ENCODE measurements around the gene FAF1.
"Not testable (repeated sequence)": the region's sequence is repeated elsewhere in the genome, so short reads cannot be mapped to it uniquely, and the experiment has no call there.

Gene FAF1

GRCh38 chr1:50750021-50750619 lies 209.9 kb downstream of the FAF1 start:
- no peak for DNase-seq

DNA sequence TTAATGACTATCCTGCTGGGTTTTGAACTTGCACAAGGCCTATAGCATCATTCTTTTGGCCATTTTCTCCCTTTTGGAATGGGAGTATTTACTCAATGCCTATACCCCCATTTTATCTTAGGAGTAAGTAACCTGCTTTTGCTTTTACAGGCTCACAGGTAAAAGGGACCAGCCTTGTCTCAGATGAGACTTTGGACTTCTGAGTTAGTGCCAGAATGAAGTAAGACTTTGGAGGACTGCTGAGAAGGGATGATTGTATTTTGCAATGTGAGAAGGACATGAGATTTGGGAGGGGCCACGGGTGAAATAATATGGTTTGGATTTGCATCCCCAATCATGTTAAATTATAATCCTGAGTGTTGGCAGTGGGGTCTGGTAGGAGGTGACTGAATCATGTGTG lies 212.7 kb downstream of the FAF1 start:
- DNase-seq: no peak

DNA sequence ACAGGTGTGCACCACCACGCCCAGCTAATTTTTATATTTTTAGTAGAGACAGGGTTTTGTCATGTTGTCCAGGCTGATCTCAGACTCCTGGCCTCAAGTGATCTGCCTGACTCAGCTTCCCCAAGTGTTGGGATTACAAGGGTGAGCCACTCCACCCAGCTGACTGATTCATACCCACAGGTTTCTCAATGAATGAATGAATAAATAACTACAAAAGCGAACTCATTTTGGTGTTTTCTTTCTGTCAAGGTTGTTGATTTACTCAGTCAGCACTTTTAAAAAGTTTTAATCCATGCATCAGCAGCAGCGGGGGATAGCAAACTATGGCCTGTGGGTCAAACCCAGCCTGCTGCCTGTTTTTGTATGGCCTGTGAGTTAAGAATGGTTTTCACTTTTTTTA lies 217.5 kb downstream of the FAF1 start:
- DNase-seq: no peak

DNA sequence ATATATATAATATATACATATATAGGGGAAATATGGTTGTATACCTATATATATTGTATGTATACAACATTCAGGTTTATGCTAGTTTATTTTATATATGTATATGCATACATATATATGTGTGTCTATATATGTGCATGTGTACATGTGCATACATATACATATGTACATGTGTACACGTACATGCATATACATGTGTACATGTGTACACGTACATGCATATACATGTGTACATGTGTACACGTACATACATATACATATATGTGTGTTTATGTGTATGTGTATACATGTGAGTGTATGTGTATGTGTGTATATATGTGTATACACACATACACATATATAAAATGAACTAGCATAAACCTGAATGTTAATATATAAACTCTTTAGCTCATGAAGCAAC lies 220.9 kb downstream of the FAF1 start:
- DNase-seq: no peak

GRCh38 chr1:50735443-50735842 lies 224.6 kb downstream of the FAF1 start:
- DNase-seq: no peak

- not testable (repeated sequence) for DNase-seq
Measured at GRCh38 chr1:50727578-50727977, 232.5 kb downstream of the FAF1 start.

GRCh38 chr1:50724626-50725286 lies 235.3 kb downstream of the FAF1 start:
- DNase-seq: no peak

GRCh38 chr1:50720457-50721053 lies 239.5 kb downstream of the FAF1 start:
- no peak for DNase-seq

- no peak for DNase-seq
Measured at GRCh38 chr1:50719126-50719525, 240.9 kb downstream of the FAF1 start.

DNA sequence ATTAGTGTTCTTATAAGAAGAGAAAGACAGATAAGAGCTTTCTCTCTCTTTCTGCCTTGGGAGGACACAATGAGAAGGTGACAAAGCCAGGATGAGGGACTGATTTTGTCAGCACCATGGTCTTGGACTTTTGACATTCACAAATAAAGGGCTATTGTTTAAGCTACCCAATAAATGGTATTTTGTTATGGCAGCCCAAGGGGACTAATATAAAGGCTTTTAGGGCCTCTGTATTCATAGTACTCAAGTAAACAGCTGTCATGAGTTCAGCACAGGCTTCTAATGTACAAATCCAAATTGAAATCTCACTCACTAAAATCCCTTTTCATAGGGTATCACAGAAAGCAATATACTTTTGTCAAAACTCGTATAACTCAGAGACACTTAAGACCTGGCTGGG lies 242.7 kb downstream of the FAF1 start:
- DNase-seq: no peak

GRCh38 chr1:50716455-50716854 lies 243.6 kb downstream of the FAF1 start:
- DNase-seq: not testable (repeated sequence)

DNA sequence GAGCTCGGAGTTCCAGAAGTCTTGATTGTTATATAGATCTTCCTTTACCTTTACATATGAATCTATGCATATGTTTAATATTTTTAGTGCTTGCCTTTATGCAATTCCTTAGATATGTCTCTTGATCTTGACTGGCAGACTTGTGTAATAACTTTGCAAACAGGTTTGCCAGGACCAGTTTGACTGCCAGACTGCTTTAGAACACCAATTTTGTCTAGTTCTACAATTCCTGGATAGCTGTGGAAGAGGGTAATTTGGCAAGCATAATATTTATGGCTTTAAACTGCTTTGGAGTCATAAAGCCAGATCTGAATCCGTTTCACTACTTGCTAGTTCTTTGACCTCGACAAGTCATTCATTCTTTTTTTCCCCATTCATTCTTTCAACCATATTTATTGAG lies 250.0 kb downstream of the FAF1 start:
- DNase-seq: no peak

- no peak for DNase-seq
Measured at GRCh38 chr1:50707824-50708223, 252.2 kb downstream of the FAF1 start.

DNA sequence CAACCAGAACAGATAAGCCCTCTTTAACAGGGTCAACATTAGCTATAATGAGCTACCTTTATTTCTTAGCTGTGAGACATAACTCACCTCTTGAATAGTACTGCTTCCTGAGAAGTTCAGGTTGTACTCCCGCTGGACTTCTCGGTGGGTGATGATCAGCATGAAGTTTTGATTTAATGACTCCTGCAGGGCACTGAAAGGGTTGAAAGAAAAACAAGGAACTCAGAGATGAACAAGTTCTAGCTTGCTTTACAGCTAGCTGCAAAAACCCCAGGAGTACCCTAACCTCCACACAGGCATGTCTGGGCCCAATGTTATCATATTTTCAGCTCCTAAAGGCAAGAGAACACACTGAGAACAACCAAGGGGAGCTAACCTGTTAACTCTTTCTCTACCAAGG lies 254.4 kb downstream of the FAF1 start:
- no peak for DNase-seq

- no peak for DNase-seq
Measured at GRCh38 chr1:50705041-50705440, 255.0 kb downstream of the FAF1 start.

DNA sequence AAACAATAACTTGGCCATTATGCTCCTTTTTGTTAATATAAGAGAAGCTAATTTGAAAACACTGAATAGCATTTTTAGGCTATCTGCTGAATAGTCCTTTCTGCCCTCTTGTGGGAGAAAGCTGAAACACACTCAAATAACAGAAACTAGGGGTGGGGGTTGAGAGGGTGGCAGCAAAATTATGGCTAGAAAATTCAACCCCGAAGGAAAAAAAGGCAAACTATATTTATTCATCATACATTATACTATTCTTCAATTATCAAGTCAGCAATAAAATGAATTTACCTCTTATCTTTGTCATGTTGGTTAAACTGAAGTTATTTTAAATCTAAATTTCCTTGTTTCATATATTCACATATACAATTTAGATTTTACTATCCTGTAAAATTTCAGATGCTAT lies 255.9 kb downstream of the FAF1 start:
- DNase-seq: no peak

DNA sequence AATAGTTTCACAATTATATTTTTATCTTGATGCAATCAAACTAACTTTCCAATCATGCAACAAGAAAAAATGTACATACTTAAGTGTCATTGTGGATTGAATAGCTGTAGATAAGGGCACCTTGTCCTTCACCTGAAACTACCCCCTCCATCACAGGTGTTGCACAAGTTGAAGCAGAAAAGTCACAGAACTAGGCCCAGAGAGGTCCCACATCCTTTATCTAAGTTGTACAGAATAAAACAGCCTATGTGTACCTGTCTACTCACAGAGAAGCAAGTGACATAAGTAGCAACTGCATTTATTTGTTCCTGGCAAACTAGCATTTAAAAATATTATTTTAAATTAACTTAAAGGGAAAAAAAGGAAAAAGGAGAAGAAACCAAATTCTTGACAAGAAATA lies 256.8 kb downstream of the FAF1 start:
- no peak for DNase-seq

DNA sequence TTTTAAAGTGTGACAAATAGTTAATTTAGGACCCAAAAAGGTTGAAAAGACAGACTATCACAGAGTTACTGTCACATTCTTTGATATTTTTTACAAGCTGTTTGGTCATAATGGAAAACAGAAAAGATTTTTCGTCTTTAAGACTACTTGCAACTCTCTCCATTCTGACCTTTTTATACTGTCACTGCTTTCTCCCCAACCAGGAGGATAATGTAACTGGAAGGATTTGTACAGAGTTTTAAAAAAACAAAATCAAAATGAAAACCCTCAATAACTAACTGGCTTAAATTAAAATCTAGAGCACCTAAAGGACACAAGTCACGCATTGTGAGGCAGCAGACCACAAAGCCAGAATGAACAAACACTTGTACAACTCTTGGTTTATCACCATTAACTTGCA lies 257.7 kb downstream of the FAF1 start:
- no peak for DNase-seq

DNA sequence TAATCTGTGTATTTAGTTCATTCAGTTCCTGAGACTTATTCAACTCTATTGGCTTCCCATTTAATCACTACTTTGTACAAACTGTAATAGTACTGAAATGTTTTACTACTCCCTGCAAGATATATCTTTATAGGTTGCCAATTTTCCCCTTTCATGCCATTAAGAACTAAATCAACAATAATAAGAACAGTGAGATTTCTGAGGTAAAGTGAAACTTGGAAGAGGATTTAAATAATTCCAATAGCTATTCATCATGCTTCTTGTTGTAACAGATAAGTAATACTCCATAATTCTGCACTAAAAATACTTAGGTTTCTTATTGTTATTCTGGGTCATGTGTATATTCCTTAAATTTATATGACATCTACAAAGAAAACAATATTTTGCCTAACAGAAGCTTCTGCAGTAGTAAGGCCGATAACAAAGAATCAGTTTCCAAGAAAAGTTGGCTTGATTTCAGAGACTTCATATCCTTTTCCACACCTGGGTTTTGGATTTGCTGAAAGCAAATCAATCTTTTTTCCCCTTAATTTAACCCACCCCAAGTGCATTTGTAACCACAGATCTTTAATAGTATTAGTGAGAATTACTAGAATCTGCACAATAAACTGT lies 258.3 kb downstream of the FAF1 start:
- no peak for DNase-seq

- DNase-seq: no peak
Measured at GRCh38 chr1:50700621-50701020, 259.4 kb downstream of the FAF1 start.

- DNase-seq: no peak
Measured at GRCh38 chr1:50700214-50700613, 259.9 kb downstream of the FAF1 start.

- no peak for DNase-seq
Measured at GRCh38 chr1:50699795-50700194, 260.3 kb downstream of the FAF1 start.

GRCh38 chr1:50697440-50698421 lies 262.3 kb downstream of the FAF1 start:
- no peak for DNase-seq

Measured in activated CD4-positive, alpha-beta T cell treated with anti-CD3 and anti-CD28 coated beads, Interleukin-2, amount 50 U/mL, for 1 hour (primary cell).